Endodermal cell (in vitro differentiated cells): ENCODE results near the gene TMUB2. TPM values are rescaled to one million over a fixed set of nuclear protein-coding genes. Genes with fewer than 3 reads are reported as not detected.

Experiments used
- DNase-seq: peaks from one replicate; pipeline ENCODE4 v3.0.0-alpha.2; 2017
- H3K27ac ChIP-seq: 2 replicates; pipeline ENCODE4 v1.5.1; 2013; ENCODE audit warnings: mild to moderate bottlenecking, low read depth, low read length, moderate library complexity
- H3K27me3 ChIP-seq: 2 replicates; pipeline ENCODE4 v1.6.1; 2013; ENCODE audit warnings: mild to moderate bottlenecking, low read length, moderate library complexity; ENCODE audit not compliant: insufficient read depth, control insufficient read depth, poor library complexity, severe bottlenecking
- H3K36me3 ChIP-seq: 2 replicates; pipeline ENCODE4 v1.7.0; 2013; ENCODE audit warnings: mild to moderate bottlenecking, low read length, moderate library complexity; ENCODE audit not compliant: control insufficient read depth, insufficient read depth
- H3K4me1 ChIP-seq: one replicate; pipeline ENCODE4 v1.7.0; 2013; ENCODE audit warnings: low read length; ENCODE audit not compliant: control insufficient read depth, insufficient read depth
- H3K4me3 ChIP-seq: 2 replicates; pipeline ENCODE4 v1.5.1; 2013; ENCODE audit warnings: mild to moderate bottlenecking, low read length, moderate library complexity
- H3K9ac ChIP-seq: 2 replicates; pipeline ENCODE4 v1.6.1; 2013; ENCODE audit warnings: mild to moderate bottlenecking, low read length, moderate library complexity; ENCODE audit not compliant: poor library complexity, severe bottlenecking; ENCODE audit errors: extremely low read depth
- H3K9me3 ChIP-seq: 2 replicates; pipeline ENCODE4 v1.6.1; 2013; ENCODE audit warnings: mild to moderate bottlenecking, low read length, moderate library complexity; ENCODE audit not compliant: control insufficient read depth
- H3K27ac Mint-ChIP-seq: 2 replicates; pipeline ENCODE4 v1.8.0; 2020; ENCODE audit warnings: mixed read lengths
- H3K27me3 Mint-ChIP-seq: 2 replicates; pipeline ENCODE4 v1.8.0; 2021; ENCODE audit warnings: mild to moderate bottlenecking, mixed read lengths; ENCODE audit not compliant: insufficient read depth
- H3K36me3 Mint-ChIP-seq: 2 replicates; pipeline ENCODE4 v1.8.0; 2020; ENCODE audit warnings: low read depth, mixed read lengths
- H3K4me1 Mint-ChIP-seq: 2 replicates; pipeline ENCODE4 v1.8.0; 2020; ENCODE audit warnings: mixed read lengths
- H3K4me3 Mint-ChIP-seq: 2 replicates; pipeline ENCODE4 v1.8.0; 2020; ENCODE audit warnings: mild to moderate bottlenecking, moderate library complexity, mixed read lengths
- H3K9me3 Mint-ChIP-seq: 2 replicates; pipeline ENCODE4 v1.8.0; 2020; ENCODE audit warnings: mild to moderate bottlenecking, mixed read lengths
- WGBS, 2 experiments: methylation state at CpG; one replicate each; pipeline versions ENCODE4 v1.1.5 to v1.1.7; 2013; ENCODE audit warnings: missing lambda C conversion rate in 2 of 2, mixed read lengths in 1 of 2; ENCODE audit not compliant: insufficient coverage in 1 of 2, insufficient read length in 1 of 2; 5-methylcytosine and 5-hydroxymethylcytosine counted together
- total RNA-seq, 2 donors: library from RNA; stranded (reverse); fragmentation: NEBNext Ultra II Directional in 1 of 2; extraction: Animal tissue kit (Norgen Biotek cat#: 25700) in 1 of 2; gene quantifications; 2 replicates in 1 of 2; 3 replicates in 1 of 2; pipeline ENCODE4 v1.2.1, GENCODE V29; 2021
- TF ChIP-seq, protein P1 (sequence below): fragments of 200-600 bp; sonication (generic); conservative IDR thresholded peaks from 2 replicates; pipeline ENCODE4 v1.5.0; 2021; ENCODE audit warnings: antibody characterized with exemption, mild to moderate bottlenecking

Gene TMUB2
- total RNA-seq, 2 donors from 2014 or later, result 28.8 to 33.1 TPM

DNA sequence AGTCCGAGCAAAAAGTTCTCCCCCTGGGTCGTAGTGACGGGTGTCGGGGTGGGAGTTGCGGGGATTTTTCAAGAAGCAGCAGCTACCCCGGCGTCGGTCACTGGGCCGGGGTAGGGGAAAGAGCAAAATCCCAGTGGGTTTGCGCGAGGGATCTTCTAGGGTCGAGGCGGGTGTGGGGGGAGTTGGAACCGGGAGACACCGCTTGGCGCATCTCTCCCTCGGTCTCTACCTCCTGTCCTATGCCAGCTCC is 35.0 kb downstream of the TMUB2 start:
- H3K4me1 Mint-ChIP-seq, result peaks cover 14% of the 10 kb centered on the region
- 0 to 1% methylated on average over 4 to 17 of the region's 17 CpGs for WGBS, 2 experiments
- peak overlapping the region; percentile 86 for H3K4me3 Mint-ChIP-seq

DNA sequence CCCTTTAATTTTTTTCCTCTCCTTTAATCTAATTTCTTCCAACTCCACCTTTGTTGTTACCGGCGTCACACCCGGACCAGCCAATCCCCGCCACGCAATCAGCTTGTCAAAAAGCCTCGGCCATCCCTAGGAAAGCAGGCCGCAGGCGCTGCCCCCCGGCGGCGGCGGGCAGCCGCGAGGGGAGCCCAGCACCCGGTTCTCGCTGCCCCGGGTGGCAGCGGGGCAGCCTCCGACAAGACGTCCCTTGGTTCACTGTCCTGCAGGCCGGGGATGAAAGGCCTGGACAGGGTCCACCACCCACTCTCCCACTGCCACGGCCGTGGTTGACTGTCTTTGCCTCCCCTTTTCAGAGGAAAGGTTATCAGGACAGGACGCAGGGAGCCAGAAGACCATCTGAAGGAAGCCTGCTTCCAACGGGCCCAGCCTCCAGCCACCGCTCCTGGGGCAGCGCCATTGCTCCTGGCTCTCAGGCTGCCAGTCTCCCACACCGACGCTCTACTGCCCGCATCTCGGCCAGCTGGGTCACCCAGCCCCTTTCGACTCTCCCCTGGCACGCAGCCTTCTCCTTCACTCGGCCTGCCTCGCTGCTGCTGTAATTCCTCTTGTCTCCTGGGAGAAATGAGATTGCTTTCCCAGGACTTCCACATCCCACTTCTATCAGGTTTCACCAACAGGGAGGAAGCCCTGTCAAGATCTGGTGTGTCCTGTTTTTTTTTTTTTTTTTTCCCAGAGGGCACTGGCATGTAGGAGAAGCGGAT is 35.5 kb downstream of the TMUB2 start:
- peaks cover 14% of the 10 kb centered on the region for H3K4me1 Mint-ChIP-seq
- TF ChIP-seq, protein P1, sequence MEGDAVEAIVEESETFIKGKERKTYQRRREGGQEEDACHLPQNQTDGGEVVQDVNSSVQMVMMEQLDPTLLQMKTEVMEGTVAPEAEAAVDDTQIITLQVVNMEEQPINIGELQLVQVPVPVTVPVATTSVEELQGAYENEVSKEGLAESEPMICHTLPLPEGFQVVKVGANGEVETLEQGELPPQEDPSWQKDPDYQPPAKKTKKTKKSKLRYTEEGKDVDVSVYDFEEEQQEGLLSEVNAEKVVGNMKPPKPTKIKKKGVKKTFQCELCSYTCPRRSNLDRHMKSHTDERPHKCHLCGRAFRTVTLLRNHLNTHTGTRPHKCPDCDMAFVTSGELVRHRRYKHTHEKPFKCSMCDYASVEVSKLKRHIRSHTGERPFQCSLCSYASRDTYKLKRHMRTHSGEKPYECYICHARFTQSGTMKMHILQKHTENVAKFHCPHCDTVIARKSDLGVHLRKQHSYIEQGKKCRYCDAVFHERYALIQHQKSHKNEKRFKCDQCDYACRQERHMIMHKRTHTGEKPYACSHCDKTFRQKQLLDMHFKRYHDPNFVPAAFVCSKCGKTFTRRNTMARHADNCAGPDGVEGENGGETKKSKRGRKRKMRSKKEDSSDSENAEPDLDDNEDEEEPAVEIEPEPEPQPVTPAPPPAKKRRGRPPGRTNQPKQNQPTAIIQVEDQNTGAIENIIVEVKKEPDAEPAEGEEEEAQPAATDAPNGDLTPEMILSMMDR, result peak; percentile 44
- peak overlapping the region; percentile 86 for H3K4me3 Mint-ChIP-seq
- H3K9me3 Mint-ChIP-seq, result no peaks in the 10 kb centered on the region
- peak; percentile 93 for DNase-seq
- Histone ChIP-seq H3K9me3 (no peaks in the 10 kb centered on the region), H3K27ac (peak overlapping the region; percentile 87), H3K27me3 (no peaks in the 10 kb centered on the region), H3K36me3 (peaks cover under 1% of the 10 kb centered on the region), H3K4me1 (no peaks in the 10 kb centered on the region), H3K9ac (peak overlapping the region; percentile 62), H3K4me3 (peak overlapping the region; percentile 93)
- H3K27ac Mint-ChIP-seq, result peak overlapping the region; percentile 96
- H3K27me3 Mint-ChIP-seq, result no peaks in the 10 kb centered on the region
- peaks cover 4% of the 10 kb centered on the region for H3K36me3 Mint-ChIP-seq
- WGBS, 2 experiments, result 2 to 6% methylated on average over 20 to 36 of the region's 36 CpGs

More for the DNA sequence above, 35.0 kb downstream of the TMUB2 start:
- Mint-ChIP-seq H3K36me3 (peaks cover 7% of the 10 kb centered on the region), H3K27ac (peak overlapping the region; percentile 96), H3K9me3 (no peaks in the 10 kb centered on the region), H3K27me3 (no peaks in the 10 kb centered on the region)
- no peaks in the 10 kb centered on the region for H3K9me3 ChIP-seq
- peak; percentile 86 for DNase-seq
- peaks cover 5% of the 10 kb centered on the region for H3K36me3 ChIP-seq
- TF ChIP-seq, protein P1, result no peak
- peak overlapping the region; percentile 87 for H3K27ac ChIP-seq
- H3K27me3 ChIP-seq, result no peaks in the 10 kb centered on the region
- H3K9ac ChIP-seq, result peak overlapping the region; percentile 62
- peak overlapping the region; percentile 93 for H3K4me3 ChIP-seq
- H3K4me1 ChIP-seq, result no peaks in the 10 kb centered on the region

DNA sequence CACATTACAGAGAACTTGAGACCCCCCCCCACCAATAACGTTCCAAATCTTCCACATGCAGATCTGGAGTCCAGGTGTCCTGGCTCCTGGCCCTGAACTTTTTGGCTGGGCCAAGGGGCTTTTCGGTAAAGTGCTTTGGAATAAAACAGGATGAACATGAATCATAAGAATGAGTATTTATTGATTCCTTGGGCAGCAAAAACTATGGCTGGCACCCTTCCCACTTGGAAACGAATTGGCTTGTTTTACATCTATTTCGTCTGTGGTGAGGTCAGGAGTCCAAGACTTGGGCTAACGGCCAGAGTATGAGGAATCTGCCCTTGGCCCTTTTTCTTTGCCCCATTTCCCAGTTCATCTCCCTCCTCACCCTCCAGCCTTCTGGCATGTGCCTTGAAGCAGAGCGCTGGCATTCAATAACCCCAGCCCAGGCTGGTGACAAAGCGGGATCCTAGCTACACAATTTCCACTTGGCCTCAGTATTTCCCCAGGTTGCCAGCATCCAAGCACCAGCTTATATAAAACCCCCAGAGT is 36.8 kb downstream of the TMUB2 start:
- Mint-ChIP-seq H3K9me3 (no peaks in the 10 kb centered on the region), H3K27me3 (peaks cover 2% of the 10 kb centered on the region), H3K36me3 (no peaks in the 10 kb centered on the region), H3K4me1 (peaks cover 8% of the 10 kb centered on the region), H3K27ac (no peak overlapping the region), H3K4me3 (no peak overlapping the region)
- Histone ChIP-seq H3K9me3 (no peaks in the 10 kb centered on the region), H3K36me3 (no peaks in the 10 kb centered on the region), H3K4me3 (no peak overlapping the region), H3K9ac (no peak overlapping the region), H3K27ac (no peak overlapping the region), H3K27me3 (no peaks in the 10 kb centered on the region), H3K4me1 (no peaks in the 10 kb centered on the region)
- DNase-seq, result no peak
- WGBS, 2 experiments, result 87 to 98% methylated on average over 5 to 7 of the region's 7 CpGs
- TF ChIP-seq, protein P1, result no peak
